T47D (cell line): ENCODE measurements around the gene OR5H15.
"Not testable (repeated sequence)": the region's sequence is repeated elsewhere in the genome, so short reads cannot be mapped to it uniquely, and the experiment has no call there.

ENCODE experiments used
- DNase-seq, 2 experiments: peaks; one replicate each; pipeline versions ENCODE4 v3.0.0 to v3.0.0-alpha.2; 2011 to 2012; ENCODE audit warnings: low read depth in 1 of 2, low spot score in 1 of 2
- JUND ChIP-seq: IDR thresholded peaks from 2 replicates; pipeline ENCODE4 v1.6.1; 2012; ENCODE audit warnings: low read depth
- in situ Hi-C: cut with HindIII; loops from 2 replicates; pipeline ENCODE4 v1.10.0; 2016; ENCODE audit warnings: low sequenced_read_pairs, low pct_unique_long_range_greater_than_20kb

OR5H15 gene

GRCh38 chr3:98188545-98188944, 22.0 kb downstream of the OR5H15 start:
- in situ Hi-C loops, result no loop called here
- TF ChIP-seq JUND, result no peak
- peak; percentile 8 to 42 for DNase-seq

- in situ Hi-C loops, DNase-seq: not testable (repeated sequence)
Observed at GRCh38 chr3:98190911-98191310, 24.4 kb downstream of the OR5H15 start.

GRCh38 chr3:98196293-98196692, 29.8 kb downstream of the OR5H15 start:
- in situ Hi-C loops, DNase-seq: not testable (repeated sequence)

GRCh38 chr3:98199020-98199419, 32.5 kb downstream of the OR5H15 start:
- in situ Hi-C loops, result no loop called here
- no peak for DNase-seq
- TF ChIP-seq JUND, result no peak

- no peak for DNase-seq
- in situ Hi-C loops, result no loop called here
Observed at GRCh38 chr3:98209244-98209643, 42.7 kb downstream of the OR5H15 start.

GRCh38 chr3:98213276-98213675, 46.8 kb downstream of the OR5H15 start:
- DNase-seq, result no peak
- no peak for TF ChIP-seq JUND
- in situ Hi-C loops, result no loop called here

More at GRCh38 chr3:98209244-98209643, 42.7 kb downstream of the OR5H15 start:
- no peak for TF ChIP-seq JUND

- in situ Hi-C loops, result no loop called here
- no peak for TF ChIP-seq JUND
- DNase-seq, result no peak
Observed at GRCh38 chr3:98215051-98215450, 48.6 kb downstream of the OR5H15 start.
